Measurements from ENCODE around the gene MED15.

The MED15 gene

GRCh38 chr22:20569059-20570058 is 61.9 kb downstream of the MED15 start:
- no peaks in the 10 kb centered on the region for H3K27me3 ChIP-seq (ENCODE audit: insufficient read depth, low read length, poor library complexity, severe bottlenecking)
- H3F3A ChIP-seq (ENCODE audit: low read depth), result no peaks in the 10 kb centered on the region
- H2AFZ ChIP-seq (ENCODE audit: low read length), result no peak overlapping the region
- TF ChIP-seq CTCF (conservative IDR thresholded peaks at IDR 0.05; ENCODE audit: low read length), result no peak
- TF ChIP-seq EZH2phosphoT487 (IDR thresholded peaks at IDR 0.05; ENCODE audit: borderline replicate concordance), result no peak
- peak overlapping the region; percentile 52 for H3K4me2 ChIP-seq (ENCODE audit: low read depth, low read length, poor library complexity, severe bottlenecking)
- no peaks in the 10 kb centered on the region; the same call in 1 of the 2 replicates for H3K79me2 ChIP-seq (ENCODE audit: insufficient read depth, low read length)
- no peak overlapping the region for H3K9ac ChIP-seq (ENCODE audit: low read depth, low read length, poor library complexity, severe bottlenecking)
- no peak overlapping the region for H3K4me3 ChIP-seq (ENCODE audit: low read length, poor library complexity, severe bottlenecking)
- peaks cover 81% of the 10 kb centered on the region for H3K36me3 ChIP-seq (ENCODE audit: insufficient read depth, low read length)
- peaks cover 4% of the 10 kb centered on the region for H4K20me1 ChIP-seq (ENCODE audit: insufficient read depth, low read length, poor library complexity, severe bottlenecking)
- H3K9me3 ChIP-seq (ENCODE audit: insufficient read depth, low read depth, low read length), result no peaks in the 10 kb centered on the region
- peaks cover 27% of the 10 kb centered on the region for H3K4me1 ChIP-seq (ENCODE audit: insufficient read depth, low read length, poor library complexity, severe bottlenecking)
- no peaks in the 10 kb centered on the region for H3K9me2 ChIP-seq (replicated peaks; ENCODE audit: low read depth, low read length)

DNA sequence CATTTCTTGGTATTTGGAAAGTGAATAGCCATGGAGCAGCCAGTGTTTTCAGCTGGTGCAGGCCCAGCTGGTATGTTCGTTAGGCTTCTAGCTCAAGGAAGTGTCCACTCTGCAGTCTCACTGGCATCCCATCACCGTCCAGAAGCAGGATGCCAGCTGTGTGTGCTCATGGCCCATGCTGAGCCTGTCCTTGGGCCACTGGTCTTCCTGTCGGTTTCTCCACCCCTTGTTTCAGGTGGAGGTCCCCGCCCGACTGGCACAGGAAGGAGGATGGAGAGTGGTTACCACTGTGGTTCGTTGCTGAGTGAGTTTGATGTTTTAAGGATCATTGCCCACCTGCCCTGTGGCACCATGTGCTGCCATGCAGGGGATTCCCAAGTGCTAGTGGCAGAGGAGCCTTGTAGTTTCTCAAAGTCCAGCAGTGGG is 63.7 kb downstream of the MED15 start:
- Histone ChIP-seq H3K36me3 (ENCODE audit: insufficient read depth, low read length) (peaks cover 80% of the 10 kb centered on the region), H3K9me2 (replicated peaks; ENCODE audit: low read depth, low read length) (no peaks in the 10 kb centered on the region), H3F3A (ENCODE audit: low read depth) (no peaks in the 10 kb centered on the region), H3K4me1 (ENCODE audit: insufficient read depth, low read length, poor library complexity, severe bottlenecking) (peaks cover 27% of the 10 kb centered on the region), H3K79me2 (ENCODE audit: insufficient read depth, low read length) (no peaks in the 10 kb centered on the region; the same call in 1 of the 2 replicates), H3K4me2 (ENCODE audit: low read depth, low read length, poor library complexity, severe bottlenecking) (no peak overlapping the region), H3K9me3 (ENCODE audit: insufficient read depth, low read depth, low read length) (no peaks in the 10 kb centered on the region), H3K9ac (ENCODE audit: low read depth, low read length, poor library complexity, severe bottlenecking) (no peak overlapping the region), H4K20me1 (ENCODE audit: insufficient read depth, low read length, poor library complexity, severe bottlenecking) (peaks cover 4% of the 10 kb centered on the region), H2AFZ (ENCODE audit: low read length) (no peak overlapping the region), H3K4me3 (ENCODE audit: low read length, poor library complexity, severe bottlenecking) (no peak overlapping the region), H3K27me3 (ENCODE audit: insufficient read depth, low read length, poor library complexity, severe bottlenecking) (no peaks in the 10 kb centered on the region)
- TF ChIP-seq CTCF (conservative IDR thresholded peaks at IDR 0.05; ENCODE audit: low read length) (no peak), EZH2phosphoT487 (IDR thresholded peaks at IDR 0.05; ENCODE audit: borderline replicate concordance) (no peak)

GRCh38 chr22:20571531-20572007 is 64.2 kb downstream of the MED15 start:
- H3K9ac ChIP-seq (ENCODE audit: low read depth, low read length, poor library complexity, severe bottlenecking), result no peak overlapping the region
- no peaks in the 10 kb centered on the region; the same call in 1 of the 2 replicates for H3K79me2 ChIP-seq (ENCODE audit: insufficient read depth, low read length)

More at GRCh38 chr22:20571531-20572007, 64.2 kb downstream of the MED15 start:
- Histone ChIP-seq H3K9me2 (replicated peaks; ENCODE audit: low read depth, low read length) (no peaks in the 10 kb centered on the region), H4K20me1 (ENCODE audit: insufficient read depth, low read length, poor library complexity, severe bottlenecking) (peaks cover 4% of the 10 kb centered on the region), H3K27me3 (ENCODE audit: insufficient read depth, low read length, poor library complexity, severe bottlenecking) (no peaks in the 10 kb centered on the region), H3K4me1 (ENCODE audit: insufficient read depth, low read length, poor library complexity, severe bottlenecking) (peaks cover 27% of the 10 kb centered on the region), H3K4me3 (ENCODE audit: low read length, poor library complexity, severe bottlenecking) (no peak overlapping the region), H3K36me3 (ENCODE audit: insufficient read depth, low read length) (peaks cover 80% of the 10 kb centered on the region), H3F3A (ENCODE audit: low read depth) (no peaks in the 10 kb centered on the region), H3K4me2 (ENCODE audit: low read depth, low read length, poor library complexity, severe bottlenecking) (no peak overlapping the region), H2AFZ (ENCODE audit: low read length) (no peak overlapping the region), H3K9me3 (ENCODE audit: insufficient read depth, low read depth, low read length) (no peaks in the 10 kb centered on the region)
- TF ChIP-seq EZH2phosphoT487 (IDR thresholded peaks at IDR 0.05; ENCODE audit: borderline replicate concordance), result no peak
- peak; percentile 98 for TF ChIP-seq CTCF (conservative IDR thresholded peaks at IDR 0.05; ENCODE audit: low read length)
